NB4 (cell line): ENCODE data around the gene CALY.

Experiments
- CTCF ChIP-seq: IDR thresholded peaks from one replicate; pipeline ENCODE4 v1.5.1; 2012; ENCODE audit warnings: low read depth, low read length
- MAX ChIP-seq: IDR thresholded peaks from 2 replicates; pipeline ENCODE4 v1.6.1; 2011; ENCODE audit warnings: low read depth, low read length
- POLR2A ChIP-seq: IDR thresholded peaks from 2 replicates; pipeline ENCODE4 v1.6.1; 2011; ENCODE audit warnings: mild to moderate bottlenecking; ENCODE audit not compliant: insufficient read length; ENCODE audit errors: extremely low read depth

- TF ChIP-seq CTCF: no peak
- TF ChIP-seq POLR2A: no peak
- TF ChIP-seq MAX: no peak
Measured at GRCh38 chr10:133324198-133324792, 12.4 kb downstream of the CALY start.
